Nephron (organoid): ENCODE measurements around the gene CORO6.

Experiments used
- H3K27ac Mint-ChIP-seq, 3 experiments: 2 replicates each; pipeline ENCODE4 v1.8.0; 2020; ENCODE audit warnings: mixed read lengths in 3 of 3, mild to moderate bottlenecking in 2 of 3, moderate library complexity in 1 of 3
- H3K27me3 Mint-ChIP-seq: 2 replicates; pipeline ENCODE4 v1.8.0; 2021; ENCODE audit warnings: low read depth, mild to moderate bottlenecking, moderate library complexity, mixed read lengths
- H3K36me3 Mint-ChIP-seq: 2 replicates; pipeline ENCODE4 v1.8.0; 2020; ENCODE audit warnings: low read depth, mixed read lengths
- H3K4me1 Mint-ChIP-seq: 2 replicates; pipeline ENCODE4 v1.8.0; 2020; ENCODE audit warnings: mixed read lengths
- H3K4me3 Mint-ChIP-seq, 3 experiments: 2 replicates each; pipeline ENCODE4 v1.8.0; 2020; ENCODE audit warnings: mild to moderate bottlenecking in 3 of 3, mixed read lengths in 3 of 3, moderate library complexity in 2 of 3
- H3K9me3 Mint-ChIP-seq: 2 replicates; pipeline ENCODE4 v1.8.0; 2020; ENCODE audit warnings: mixed read lengths
- TF ChIP-seq, protein P1 (sequence below), 3 experiments: fragments of 200-600 bp; sonication (generic); IDR thresholded peaks; one replicate each; pipeline ENCODE4 v1.5.0; 2021; ENCODE audit warnings: antibody characterized with exemption in 3 of 3; ENCODE audit not compliant: unreplicated experiment in 3 of 3

CORO6 gene

DNA sequence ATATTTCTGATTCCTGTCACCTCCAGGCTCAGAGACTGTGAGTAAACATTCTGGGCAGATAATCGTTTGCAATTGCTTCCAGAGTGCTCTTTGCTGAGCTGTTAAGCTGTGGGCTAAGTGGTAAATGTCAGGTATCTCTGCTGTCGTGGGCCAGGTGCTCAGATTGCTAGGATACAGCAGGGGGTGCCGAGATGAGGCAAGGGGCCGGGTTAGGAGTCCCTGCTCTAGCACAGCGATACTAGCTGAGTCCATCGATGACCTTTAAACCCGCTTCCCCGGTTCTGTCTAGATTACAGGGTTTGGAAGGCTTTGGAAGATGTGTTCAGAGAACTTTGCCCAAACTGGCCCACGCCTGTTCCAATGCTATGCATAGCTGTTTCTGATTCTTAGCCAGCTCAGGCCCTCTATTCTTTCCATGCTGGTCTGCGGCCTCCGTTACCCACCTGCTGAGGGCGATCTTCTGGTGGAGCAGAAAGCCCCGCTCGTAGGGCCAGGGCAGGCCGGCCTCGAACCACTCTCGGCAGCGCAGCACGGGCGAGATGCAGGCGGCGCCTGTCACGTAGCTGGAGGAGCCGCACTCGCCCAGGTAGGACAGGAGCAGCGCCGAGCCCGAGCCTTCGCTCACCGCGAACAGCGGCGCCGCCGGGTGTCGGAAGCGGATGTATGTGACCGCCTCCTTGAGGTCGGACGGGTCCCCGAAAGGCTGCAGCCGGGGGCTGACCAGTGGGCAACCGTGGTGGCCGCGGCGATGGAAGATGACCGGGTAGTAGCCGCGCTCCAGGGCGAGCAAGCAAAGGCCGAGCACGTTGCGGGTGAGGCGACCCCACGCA is 56.9 kb downstream of the CORO6 start:
- TF ChIP-seq, protein P1, sequence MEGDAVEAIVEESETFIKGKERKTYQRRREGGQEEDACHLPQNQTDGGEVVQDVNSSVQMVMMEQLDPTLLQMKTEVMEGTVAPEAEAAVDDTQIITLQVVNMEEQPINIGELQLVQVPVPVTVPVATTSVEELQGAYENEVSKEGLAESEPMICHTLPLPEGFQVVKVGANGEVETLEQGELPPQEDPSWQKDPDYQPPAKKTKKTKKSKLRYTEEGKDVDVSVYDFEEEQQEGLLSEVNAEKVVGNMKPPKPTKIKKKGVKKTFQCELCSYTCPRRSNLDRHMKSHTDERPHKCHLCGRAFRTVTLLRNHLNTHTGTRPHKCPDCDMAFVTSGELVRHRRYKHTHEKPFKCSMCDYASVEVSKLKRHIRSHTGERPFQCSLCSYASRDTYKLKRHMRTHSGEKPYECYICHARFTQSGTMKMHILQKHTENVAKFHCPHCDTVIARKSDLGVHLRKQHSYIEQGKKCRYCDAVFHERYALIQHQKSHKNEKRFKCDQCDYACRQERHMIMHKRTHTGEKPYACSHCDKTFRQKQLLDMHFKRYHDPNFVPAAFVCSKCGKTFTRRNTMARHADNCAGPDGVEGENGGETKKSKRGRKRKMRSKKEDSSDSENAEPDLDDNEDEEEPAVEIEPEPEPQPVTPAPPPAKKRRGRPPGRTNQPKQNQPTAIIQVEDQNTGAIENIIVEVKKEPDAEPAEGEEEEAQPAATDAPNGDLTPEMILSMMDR (IDR thresholded peaks at IDR 0.05; ENCODE audit: unreplicated experiment in 3 of 3), result peak in 1 of 3 experiments; percentile 20
- H3K27me3 Mint-ChIP-seq, result peaks cover 64% of the 10 kb centered on the region

More for the DNA sequence above, 56.9 kb downstream of the CORO6 start:
- Mint-ChIP-seq H3K4me3 (peak overlapping the region; percentile 75 to 78 (median 76)), H3K4me1 (peaks cover 26% of the 10 kb centered on the region), H3K36me3 (peaks cover 3% of the 10 kb centered on the region), H3K9me3 (no peaks in the 10 kb centered on the region), H3K27ac (peak overlapping the region in 1 of 3 experiments; percentile 22)
